ENCODE data around the gene TPSG1. TPM values are rescaled to one million over a fixed set of nuclear protein-coding genes. Genes with fewer than 3 reads are reported as not detected.

TPSG1 gene
- total and polyA plus RNA-seq, 2 donors: 0.14 TPM; not detected in 1

DNA sequence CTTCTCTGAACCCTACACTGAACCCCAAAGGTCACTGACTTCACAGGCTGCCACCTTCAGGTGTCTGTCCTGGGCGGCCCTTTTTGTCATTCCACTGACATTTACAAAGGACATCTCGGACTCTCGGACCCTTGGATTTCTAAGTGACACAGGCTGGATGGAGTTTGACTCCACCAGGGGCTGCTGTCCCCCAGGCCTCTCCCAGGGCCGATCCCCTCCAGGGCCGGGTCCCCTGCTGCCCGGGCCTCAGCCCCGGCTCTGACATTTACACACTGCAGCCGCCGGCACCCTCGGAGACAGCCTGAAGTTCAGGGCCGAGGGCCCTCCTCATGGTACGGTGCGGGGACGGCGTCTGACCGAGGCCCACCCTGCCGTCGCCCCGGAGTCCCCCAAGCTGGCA is 48.0 kb downstream of the TPSG1 start:
- H3K4me1 ChIP-seq (ENCODE audit: control insufficient read depth in 2 of 2, insufficient read depth in 2 of 2, low read length in 2 of 2): no peaks in the 10 kb centered on the region
- DNase-seq (ENCODE audit: low read depth in 6 of 9, low spot score in 9 of 9): no peak
- H3K4me3 ChIP-seq (ENCODE audit: low read length in 2 of 2): no peak overlapping the region
- no peaks in the 10 kb centered on the region for H3K36me3 ChIP-seq (ENCODE audit: control insufficient read depth in 2 of 2, insufficient read depth in 2 of 2, low read length in 1 of 2)
- WGBS: 88% methylated on average over 19 of the region's 19 CpGs
- H3K27me3 ChIP-seq (ENCODE audit: control insufficient read depth in 2 of 2, insufficient read depth in 1 of 2, low read length in 1 of 2): peaks cover 0 to 10% of the 10 kb centered on the region in 2 donors
- H3K27ac ChIP-seq (ENCODE audit: low read depth in 1 of 2, low read length in 1 of 2): no peak overlapping the region
- H3K9me3 ChIP-seq (ENCODE audit: control insufficient read depth in 2 of 2, insufficient read depth in 1 of 2, low read length in 1 of 2): peaks cover 0 to 1% of the 10 kb centered on the region in 2 donors

DNA sequence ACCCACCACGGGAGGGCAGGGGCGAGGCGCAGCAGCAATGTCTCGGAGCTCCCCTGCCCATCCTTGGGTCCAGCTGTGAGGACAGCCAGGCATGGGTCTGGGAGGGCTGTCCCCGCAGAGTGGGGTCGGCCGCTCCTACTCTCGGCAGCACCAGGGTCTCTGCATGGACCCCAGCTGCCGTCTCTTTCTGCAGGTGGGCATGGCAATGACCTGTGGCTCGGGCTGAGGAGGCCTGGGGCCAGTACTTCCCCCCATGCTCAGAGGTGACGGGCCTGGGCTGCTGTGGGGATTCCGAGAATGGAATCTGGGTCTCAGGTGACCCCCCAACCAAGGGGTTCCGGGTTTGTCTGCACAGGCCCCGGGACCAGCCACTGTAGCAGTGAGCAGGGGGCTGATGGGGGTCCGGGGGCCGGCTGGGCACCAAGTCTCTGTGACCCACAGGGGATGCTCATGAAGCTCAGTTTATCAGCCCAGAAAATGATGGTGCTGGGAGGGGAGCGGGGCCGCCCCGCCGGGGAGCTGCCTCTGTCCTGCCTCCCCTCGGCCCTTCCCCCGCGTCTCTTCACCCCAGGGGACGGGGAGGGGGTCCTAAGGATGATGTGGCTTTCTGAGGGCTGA is 48.7 kb downstream of the TPSG1 start:
- H3K27me3 ChIP-seq (ENCODE audit: control insufficient read depth in 2 of 2, insufficient read depth in 1 of 2, low read length in 1 of 2): peaks cover 0 to 6% of the 10 kb centered on the region in 2 donors
- no peak overlapping the region for H3K4me3 ChIP-seq (ENCODE audit: low read length in 2 of 2)
- H3K27ac ChIP-seq (ENCODE audit: low read depth in 1 of 2, low read length in 1 of 2): no peak overlapping the region
- no peaks in the 10 kb centered on the region for H3K36me3 ChIP-seq (ENCODE audit: control insufficient read depth in 2 of 2, insufficient read depth in 2 of 2, low read length in 1 of 2)
- no peaks in the 10 kb centered on the region for H3K4me1 ChIP-seq (ENCODE audit: control insufficient read depth in 2 of 2, insufficient read depth in 2 of 2, low read length in 2 of 2)
- peaks cover 0 to 1% of the 10 kb centered on the region in 2 donors for H3K9me3 ChIP-seq (ENCODE audit: control insufficient read depth in 2 of 2, insufficient read depth in 1 of 2, low read length in 1 of 2)
- DNase-seq (ENCODE audit: low read depth in 6 of 9, low spot score in 9 of 9): no peak
- 87% methylated on average over 24 of the region's 24 CpGs for WGBS

DNA sequence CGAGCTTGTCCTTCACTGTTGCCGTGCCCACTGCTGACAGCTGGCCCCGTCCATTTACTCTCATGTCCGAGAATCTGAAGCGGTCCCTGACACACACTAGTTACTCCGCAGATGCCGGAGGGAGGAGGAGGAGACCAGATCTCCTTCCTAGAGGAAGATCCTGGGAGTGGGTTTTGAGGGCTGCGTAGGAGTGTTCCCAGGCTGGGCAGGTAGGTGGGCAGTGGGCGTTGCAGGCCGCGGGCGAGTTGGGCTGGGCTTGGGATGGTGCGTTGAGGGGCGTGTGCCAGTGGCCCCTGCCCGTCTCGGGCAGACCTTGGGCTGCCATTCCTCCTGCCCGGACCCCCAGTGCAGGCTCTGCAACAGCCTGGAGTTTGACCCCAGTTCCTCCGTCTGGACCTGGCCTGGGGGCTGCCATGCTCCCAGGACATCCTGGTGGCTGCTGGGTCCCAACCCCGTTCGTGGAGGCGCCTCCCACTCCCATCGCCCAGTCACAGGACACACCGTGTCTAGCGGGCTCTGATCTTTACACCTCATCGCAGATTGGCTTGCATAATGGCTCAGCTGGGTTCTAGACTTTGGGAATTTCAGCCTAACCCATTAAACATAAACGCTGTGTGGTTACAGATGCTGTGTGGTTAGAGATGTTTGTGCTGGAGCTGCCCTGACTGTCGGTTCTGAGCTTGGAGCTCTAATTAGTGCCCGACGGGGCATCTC is 49.3 kb downstream of the TPSG1 start:
- peaks cover 0 to 4% of the 10 kb centered on the region in 2 donors for H3K27me3 ChIP-seq (ENCODE audit: control insufficient read depth in 2 of 2, insufficient read depth in 1 of 2, low read length in 1 of 2)
- H3K36me3 ChIP-seq (ENCODE audit: control insufficient read depth in 2 of 2, insufficient read depth in 2 of 2, low read length in 1 of 2): no peaks in the 10 kb centered on the region
- H3K27ac ChIP-seq (ENCODE audit: low read depth in 1 of 2, low read length in 1 of 2): no peak overlapping the region
- WGBS: 92% methylated on average over 29 of the region's 29 CpGs
- no peaks in the 10 kb centered on the region for H3K4me1 ChIP-seq (ENCODE audit: control insufficient read depth in 2 of 2, insufficient read depth in 2 of 2, low read length in 2 of 2)
- no peak overlapping the region for H3K4me3 ChIP-seq (ENCODE audit: low read length in 2 of 2)
- no peak for DNase-seq (ENCODE audit: low read depth in 6 of 9, low spot score in 9 of 9)
- peaks cover 0 to 1% of the 10 kb centered on the region in 2 donors for H3K9me3 ChIP-seq (ENCODE audit: control insufficient read depth in 2 of 2, insufficient read depth in 1 of 2, low read length in 1 of 2)

DNA sequence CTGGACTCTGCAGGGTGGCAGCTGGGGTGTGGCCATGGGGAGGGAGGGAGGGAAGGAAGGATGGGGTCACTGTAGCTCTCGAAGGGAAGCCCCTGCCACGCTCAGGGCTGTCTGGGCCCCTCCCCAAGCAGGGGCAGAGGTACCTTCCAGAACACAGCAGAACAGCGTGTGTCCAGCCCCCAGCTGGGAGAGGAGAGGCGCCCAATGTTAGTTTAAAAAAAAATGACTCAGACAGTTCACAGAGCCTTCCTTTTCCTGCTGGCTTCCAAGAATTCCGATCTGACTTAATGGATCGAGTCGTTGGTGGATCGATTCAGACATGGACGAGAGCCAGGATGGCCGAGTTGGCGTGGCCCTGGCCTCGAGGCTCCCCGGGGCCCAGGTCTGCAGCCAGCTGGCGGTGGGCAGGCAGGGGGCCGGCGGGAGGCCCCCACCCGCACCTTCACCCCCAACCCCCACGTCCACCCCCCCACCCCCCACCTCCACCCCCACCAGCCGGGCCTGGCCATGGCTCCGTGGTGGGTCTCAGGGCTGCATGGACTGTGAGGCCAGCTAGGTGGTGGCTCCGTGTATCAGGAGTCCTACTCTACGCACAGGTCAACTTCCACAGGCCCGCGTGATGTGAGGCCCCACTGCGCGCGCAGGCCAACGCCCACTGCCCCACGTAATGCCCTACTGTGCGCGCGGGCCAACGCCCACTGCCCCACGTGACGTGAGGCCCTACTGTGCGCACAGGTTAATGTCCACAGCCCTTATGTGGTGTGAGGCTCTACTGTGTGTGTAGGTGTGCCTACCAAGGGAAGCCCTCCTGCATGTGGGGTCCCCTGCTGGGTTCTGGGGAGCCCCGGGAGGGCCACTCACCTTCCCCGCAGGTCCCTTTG is 50.4 kb downstream of the TPSG1 start:
- Histone ChIP-seq H3K4me1 (ENCODE audit: control insufficient read depth in 2 of 2, insufficient read depth in 2 of 2, low read length in 2 of 2) (no peaks in the 10 kb centered on the region), H3K27me3 (ENCODE audit: control insufficient read depth in 2 of 2, insufficient read depth in 1 of 2, low read length in 1 of 2) (peaks cover 0 to 4% of the 10 kb centered on the region in 2 donors), H3K36me3 (ENCODE audit: control insufficient read depth in 2 of 2, insufficient read depth in 2 of 2, low read length in 1 of 2) (no peaks in the 10 kb centered on the region), H3K27ac (ENCODE audit: low read depth in 1 of 2, low read length in 1 of 2) (no peak overlapping the region), H3K9me3 (ENCODE audit: control insufficient read depth in 2 of 2, insufficient read depth in 1 of 2, low read length in 1 of 2) (peaks cover 0 to 1% of the 10 kb centered on the region in 2 donors), H3K4me3 (ENCODE audit: low read length in 2 of 2) (no peak overlapping the region)
- DNase-seq (ENCODE audit: low read depth in 6 of 9, low spot score in 9 of 9): no peak
- 82% methylated on average over 38 of the region's 38 CpGs for WGBS

DNA sequence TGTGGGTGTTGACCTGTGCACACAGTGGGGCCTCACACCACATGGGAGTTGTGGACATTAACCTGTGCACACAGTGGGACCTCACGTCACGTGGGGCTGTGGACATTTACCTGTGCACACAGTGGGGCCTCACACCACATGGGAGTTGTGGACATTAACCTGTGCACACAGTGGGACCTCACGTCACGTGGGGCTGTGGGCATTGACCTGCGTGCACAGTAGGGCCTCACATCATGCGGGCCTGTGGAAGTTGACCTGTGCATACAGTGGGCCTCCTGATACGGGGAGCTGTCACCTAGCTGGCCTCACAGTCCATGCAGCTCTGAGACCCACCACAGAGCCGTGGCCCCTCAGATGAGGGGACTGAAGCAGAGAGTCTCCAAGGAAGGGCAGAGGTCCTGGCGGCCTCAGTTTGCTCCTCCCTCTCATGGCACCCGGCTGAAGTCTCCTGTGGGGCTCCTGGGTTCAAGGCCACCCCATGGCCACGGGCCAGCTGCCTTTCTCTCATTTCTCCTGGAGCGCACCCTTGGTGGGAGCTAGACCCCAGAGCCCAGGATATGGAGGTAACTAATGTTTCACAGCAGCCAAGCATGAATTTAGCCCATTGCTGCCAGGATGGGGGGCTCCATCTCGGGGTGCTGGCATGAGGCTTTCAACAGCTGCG is 51.1 kb downstream of the TPSG1 start:
- no peak overlapping the region for H3K27ac ChIP-seq (ENCODE audit: low read depth in 1 of 2, low read length in 1 of 2)
- H3K4me1 ChIP-seq (ENCODE audit: control insufficient read depth in 2 of 2, insufficient read depth in 2 of 2, low read length in 2 of 2): no peaks in the 10 kb centered on the region
- peaks cover 0 to 1% of the 10 kb centered on the region in 2 donors for H3K9me3 ChIP-seq (ENCODE audit: control insufficient read depth in 2 of 2, insufficient read depth in 1 of 2, low read length in 1 of 2)
- H3K4me3 ChIP-seq (ENCODE audit: low read length in 2 of 2): no peak overlapping the region
- no peaks in the 10 kb centered on the region for H3K36me3 ChIP-seq (ENCODE audit: control insufficient read depth in 2 of 2, insufficient read depth in 2 of 2, low read length in 1 of 2)
- H3K27me3 ChIP-seq (ENCODE audit: control insufficient read depth in 2 of 2, insufficient read depth in 1 of 2, low read length in 1 of 2): peaks cover 0 to 7% of the 10 kb centered on the region in 2 donors
- DNase-seq (ENCODE audit: low read depth in 6 of 9, low spot score in 9 of 9): no peak
- WGBS: 88% methylated on average over 14 of the region's 14 CpGs

DNA sequence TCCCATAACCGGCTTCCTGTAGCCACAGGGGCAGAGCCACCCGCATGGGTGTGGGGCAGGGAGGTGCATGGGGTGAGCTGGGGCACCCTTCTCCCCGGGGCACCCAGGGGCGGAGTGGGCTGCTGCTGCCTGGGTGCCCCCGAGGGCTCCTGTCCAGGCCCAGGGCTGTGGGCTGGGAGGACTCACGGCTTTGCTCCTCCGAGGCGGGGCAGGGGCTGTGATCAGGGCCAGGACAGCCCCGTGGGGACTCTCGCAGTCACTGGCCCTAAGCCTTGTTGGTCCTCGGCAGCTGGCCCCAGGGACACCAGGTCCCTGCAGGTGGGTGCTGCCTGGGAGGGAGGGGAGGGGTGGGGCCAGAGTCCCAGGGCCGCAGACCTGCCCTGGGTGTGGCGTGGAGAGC is 52.4 kb downstream of the TPSG1 start:
- Histone ChIP-seq H3K4me3 (ENCODE audit: low read length in 2 of 2) (no peak overlapping the region), H3K27ac (ENCODE audit: low read depth in 1 of 2, low read length in 1 of 2) (no peak overlapping the region), H3K9me3 (ENCODE audit: control insufficient read depth in 2 of 2, insufficient read depth in 1 of 2, low read length in 1 of 2) (peaks cover 0 to 1% of the 10 kb centered on the region in 2 donors), H3K36me3 (ENCODE audit: control insufficient read depth in 2 of 2, insufficient read depth in 2 of 2, low read length in 1 of 2) (no peaks in the 10 kb centered on the region), H3K27me3 (ENCODE audit: control insufficient read depth in 2 of 2, insufficient read depth in 1 of 2, low read length in 1 of 2) (peaks cover 0 to 8% of the 10 kb centered on the region in 2 donors), H3K4me1 (ENCODE audit: control insufficient read depth in 2 of 2, insufficient read depth in 2 of 2, low read length in 2 of 2) (no peaks in the 10 kb centered on the region)
- 90% methylated on average over 13 of the region's 13 CpGs for WGBS
- DNase-seq (ENCODE audit: low read depth in 6 of 9, low spot score in 9 of 9): no peak

DNA sequence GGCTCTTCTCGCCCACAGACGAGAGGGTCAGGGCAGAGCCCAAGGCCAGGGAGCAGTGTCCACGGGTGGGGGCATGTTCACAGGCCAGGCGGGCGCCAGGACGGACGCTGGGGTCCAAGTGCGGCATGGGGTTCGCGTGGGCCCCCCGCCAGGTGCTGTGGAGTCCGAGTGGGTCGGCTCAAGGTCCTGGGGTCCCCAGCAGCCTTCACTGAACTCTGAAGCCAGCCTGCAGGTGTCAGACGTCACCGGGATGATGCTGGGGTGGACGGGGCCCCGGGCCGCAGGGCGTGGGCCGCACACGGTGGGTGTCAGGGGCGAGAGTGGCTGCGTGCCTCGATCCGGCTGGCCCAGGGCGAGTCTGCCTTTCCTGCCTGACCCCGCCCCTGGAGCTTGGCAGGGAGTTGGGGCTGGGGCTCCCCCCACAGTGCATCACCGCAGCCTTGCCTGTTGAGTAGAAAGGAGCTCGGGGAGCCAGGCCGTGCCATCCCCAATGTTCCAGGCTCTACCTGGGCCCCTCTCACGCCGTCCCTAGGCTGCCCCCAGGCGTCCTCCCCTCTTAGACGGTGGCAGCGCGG is 53.1 kb downstream of the TPSG1 start:
- H3K27ac ChIP-seq (ENCODE audit: low read depth in 1 of 2, low read length in 1 of 2): no peak overlapping the region
- no peaks in the 10 kb centered on the region for H3K4me1 ChIP-seq (ENCODE audit: control insufficient read depth in 2 of 2, insufficient read depth in 2 of 2, low read length in 2 of 2)
- H3K27me3 ChIP-seq (ENCODE audit: control insufficient read depth in 2 of 2, insufficient read depth in 1 of 2, low read length in 1 of 2): peaks cover 0 to 13% of the 10 kb centered on the region in 2 donors
- WGBS: 93% methylated on average over 36 of the region's 36 CpGs
- no peak for DNase-seq (ENCODE audit: low read depth in 6 of 9, low spot score in 9 of 9)
- H3K36me3 ChIP-seq (ENCODE audit: control insufficient read depth in 2 of 2, insufficient read depth in 2 of 2, low read length in 1 of 2): no peaks in the 10 kb centered on the region
- no peak overlapping the region for H3K4me3 ChIP-seq (ENCODE audit: low read length in 2 of 2)
- peaks cover 0 to 1% of the 10 kb centered on the region in 2 donors for H3K9me3 ChIP-seq (ENCODE audit: control insufficient read depth in 2 of 2, insufficient read depth in 1 of 2, low read length in 1 of 2)

Measured in thymus (tissue), 11 donors.